CD4-positive, alpha-beta T cell (primary cell): ENCODE results near the gene CRIM1. TPM values are rescaled to one million over a fixed set of nuclear protein-coding genes. Genes with fewer than 3 reads are reported as not detected.

Experiments used
- ATAC-seq: fragments of 200-7000 bp; cut with Tn5 transposase; one replicate; pipeline ENCODE4 v1.10.0; 2022; ENCODE audit warnings: mild to moderate bottlenecking; ENCODE audit not compliant: poor library complexity
- CTCF ChIA-PET: fragments of 350-600 bp; sonication (Branson Sonifier 250); formaldehyde crosslinking; loops from one replicate; lab custom pipeline; 2021; ENCODE audit warnings: antibody characterized with exemption, inconsistent platforms; lab: Charles Lee
- POLR2A ChIA-PET: fragments of 350-600 bp; sonication (Branson Sonifier 250); formaldehyde crosslinking; loops from one replicate; lab custom pipeline; 2021; ENCODE audit warnings: antibody characterized with exemption, inconsistent platforms; lab: Charles Lee
- DNase-seq, 14 experiments: peaks; one replicate each; pipeline ENCODE4 v3.0.0-alpha.2; 2013 to 2020; ENCODE audit warnings: mixed read lengths in 2 of 14
- H3K27ac ChIP-seq, 2 donors: one replicate each; pipeline versions ENCODE4 v1.5.1 to v1.7.0; 2013; ENCODE audit warnings: low read length in 2 of 2, low read depth in 1 of 2, mild to moderate bottlenecking in 1 of 2
- H3K27me3 ChIP-seq, 2 experiments: 1 replicate in 1 of 2; 2 replicates in 1 of 2; pipeline versions ENCODE4 v1.6.1 to v1.7.0; 2013; ENCODE audit warnings: low read length in 2 of 2, control low read depth in 1 of 2, mild to moderate bottlenecking in 1 of 2, moderate library complexity in 1 of 2; ENCODE audit not compliant: insufficient read depth in 2 of 2, control insufficient read depth in 1 of 2
- H3K36me3 ChIP-seq: one replicate; pipeline ENCODE4 v1.6.1; 2013; ENCODE audit warnings: low read length, control low read depth; ENCODE audit not compliant: insufficient read depth
- H3K4me1 ChIP-seq: one replicate; pipeline ENCODE4 v1.6.1; 2013; ENCODE audit warnings: low read length, control low read depth; ENCODE audit not compliant: insufficient read depth
- H3K4me3 ChIP-seq: one replicate; pipeline ENCODE4 v1.5.1; 2013; ENCODE audit warnings: mild to moderate bottlenecking, low read length, moderate library complexity
- H3K9me3 ChIP-seq, 2 experiments: 1 replicate in 1 of 2; 2 replicates in 1 of 2; pipeline versions ENCODE4 v1.6.1 to v1.7.0; 2013; ENCODE audit warnings: low read length in 2 of 2, mild to moderate bottlenecking in 2 of 2, control low read depth in 1 of 2, moderate library complexity in 1 of 2; ENCODE audit not compliant: control insufficient read depth in 1 of 2, insufficient read depth in 1 of 2
- H3K27ac Mint-ChIP-seq: one replicate; pipeline ENCODE4 v1.8.0; 2020; ENCODE audit warnings: mixed read lengths
- H3K27me3 Mint-ChIP-seq: one replicate; pipeline ENCODE4 v1.8.0; 2021; ENCODE audit warnings: mixed read lengths
- H3K36me3 Mint-ChIP-seq: one replicate; pipeline ENCODE4 v1.8.0; 2021; ENCODE audit warnings: low read depth, mixed read lengths
- H3K4me1 Mint-ChIP-seq: one replicate; pipeline ENCODE4 v1.8.0; 2021; ENCODE audit warnings: low read depth, mixed read lengths
- H3K4me3 Mint-ChIP-seq: one replicate; pipeline ENCODE4 v1.8.0; 2020; ENCODE audit warnings: mild to moderate bottlenecking, mixed read lengths
- H3K9me3 Mint-ChIP-seq: one replicate; pipeline ENCODE4 v1.8.0; 2020; ENCODE audit warnings: mixed read lengths
- intact Hi-C, 2 experiments: fragments of 100-400 bp; cut with DNase I in 1 of 2; cut with micrococcal nuclease in 1 of 2; formaldehyde crosslinking; loops; one replicate each; pipeline versions ENCODE4 v1.15.1 to v1.9.0; 2023 to 2025; cut with DNase I, micrococcal nuclease
- total RNA-seq, 174 experiments: library from RNA in 2 of 174; stranded (reverse) in 2 of 174; gene quantifications; one replicate each; pipeline ENCODE4 v1.2.3 and lab custom pipeline; 2021 to 2026
- TF ChIP-seq, protein P1 (sequence below): fragments of 200-600 bp; IDR thresholded peaks from one replicate; pipeline ENCODE4 v1.8.0; 2022; ENCODE audit warnings: antibody characterized with exemption, mild to moderate bottlenecking

Gene CRIM1
- total RNA-seq, 2 experiments from 2014 or later = 1.1 to 1.7 TPM

- H3K36me3 Mint-ChIP-seq = no peaks in the 10 kb centered on the region
- H3K27ac Mint-ChIP-seq = no peak overlapping the region
- ATAC-seq = peak; percentile 42
- H3K4me3 Mint-ChIP-seq = peak overlapping the region; percentile 95
- Histone ChIP-seq H3K27me3 (peaks cover 19 to 43% of the 10 kb centered on the region in 2 experiments), H3K9me3 (no peaks in the 10 kb centered on the region), H3K27ac (no peak overlapping the region), H3K36me3 (no peaks in the 10 kb centered on the region), H3K4me3 (peak overlapping the region; percentile 58), H3K4me1 (peaks cover 25% of the 10 kb centered on the region)
- TF ChIP-seq, protein P1, sequence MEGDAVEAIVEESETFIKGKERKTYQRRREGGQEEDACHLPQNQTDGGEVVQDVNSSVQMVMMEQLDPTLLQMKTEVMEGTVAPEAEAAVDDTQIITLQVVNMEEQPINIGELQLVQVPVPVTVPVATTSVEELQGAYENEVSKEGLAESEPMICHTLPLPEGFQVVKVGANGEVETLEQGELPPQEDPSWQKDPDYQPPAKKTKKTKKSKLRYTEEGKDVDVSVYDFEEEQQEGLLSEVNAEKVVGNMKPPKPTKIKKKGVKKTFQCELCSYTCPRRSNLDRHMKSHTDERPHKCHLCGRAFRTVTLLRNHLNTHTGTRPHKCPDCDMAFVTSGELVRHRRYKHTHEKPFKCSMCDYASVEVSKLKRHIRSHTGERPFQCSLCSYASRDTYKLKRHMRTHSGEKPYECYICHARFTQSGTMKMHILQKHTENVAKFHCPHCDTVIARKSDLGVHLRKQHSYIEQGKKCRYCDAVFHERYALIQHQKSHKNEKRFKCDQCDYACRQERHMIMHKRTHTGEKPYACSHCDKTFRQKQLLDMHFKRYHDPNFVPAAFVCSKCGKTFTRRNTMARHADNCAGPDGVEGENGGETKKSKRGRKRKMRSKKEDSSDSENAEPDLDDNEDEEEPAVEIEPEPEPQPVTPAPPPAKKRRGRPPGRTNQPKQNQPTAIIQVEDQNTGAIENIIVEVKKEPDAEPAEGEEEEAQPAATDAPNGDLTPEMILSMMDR = no peak
- H3K4me1 Mint-ChIP-seq = peaks cover 31% of the 10 kb centered on the region
- H3K9me3 Mint-ChIP-seq = no peaks in the 10 kb centered on the region
- peak in 5 of 14 experiments; percentile 12 to 44 (median 33) for DNase-seq
- POLR2A ChIA-PET = no interaction called here
- CTCF ChIA-PET = no interaction called here
- H3K27me3 Mint-ChIP-seq = peaks cover 59% of the 10 kb centered on the region
- intact Hi-C loops = loop anchor here (10.0 kb wide), 3 partner anchors 148 to 382 kb away; no protein-coding TSS in a partner anchor
These were observed 1.6 kb downstream of the CRIM1 start for GRCh38 chr2:36356990-36357846.

DNA sequence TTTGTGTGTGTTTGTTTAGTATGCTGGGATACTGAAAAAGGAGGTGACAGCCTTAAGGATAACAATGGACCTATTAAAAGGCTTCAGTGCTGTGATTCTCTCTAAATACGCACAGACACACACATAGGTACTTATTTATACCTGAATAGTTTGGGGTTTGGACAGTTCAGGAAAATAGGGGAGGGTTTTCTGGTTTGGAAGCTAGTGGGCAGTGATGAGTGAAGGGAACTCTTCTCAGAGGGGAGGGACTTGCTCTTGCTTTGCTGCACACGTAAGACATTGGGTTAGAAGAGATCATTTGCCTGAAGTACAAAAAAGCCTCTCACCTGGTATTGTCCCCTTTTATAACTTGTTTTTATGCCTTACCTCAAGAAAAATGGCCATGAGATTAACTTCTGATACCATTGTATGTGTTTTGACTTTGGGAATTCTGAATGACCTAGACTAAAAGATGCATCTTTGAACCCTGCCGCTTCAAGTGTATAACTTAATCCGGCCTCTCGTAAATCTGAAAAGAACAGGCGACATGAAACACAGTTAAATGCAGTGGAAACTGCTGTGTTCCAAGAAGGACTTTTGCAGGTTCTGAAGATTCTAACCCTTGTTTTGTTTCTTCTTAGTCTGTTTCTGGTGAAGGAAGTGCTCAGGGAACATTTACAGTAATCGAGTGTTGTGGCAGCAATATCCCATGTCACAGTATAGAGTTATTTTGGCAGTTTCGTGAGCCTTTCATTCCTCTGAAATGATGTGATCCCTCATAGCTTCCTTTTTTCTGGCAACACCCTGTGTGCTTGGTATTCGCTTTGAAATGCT, 2.5 kb downstream of the CRIM1 start:
- no peaks in the 10 kb centered on the region for H3K36me3 Mint-ChIP-seq
- Histone ChIP-seq H3K9me3 (no peaks in the 10 kb centered on the region), H3K27ac (no peak overlapping the region), H3K4me3 (peak overlapping the region; percentile 58), H3K36me3 (no peaks in the 10 kb centered on the region), H3K4me1 (peaks cover 25% of the 10 kb centered on the region), H3K27me3 (peaks cover 19 to 43% of the 10 kb centered on the region in 2 experiments)
- CTCF ChIA-PET = no interaction called here
- peak overlapping the region; percentile 95 for H3K4me3 Mint-ChIP-seq
- peaks cover 31% of the 10 kb centered on the region for H3K4me1 Mint-ChIP-seq
- peaks cover 62% of the 10 kb centered on the region for H3K27me3 Mint-ChIP-seq
- H3K27ac Mint-ChIP-seq = no peak overlapping the region
- DNase-seq (no peak), ATAC-seq (no peak)
- POLR2A ChIA-PET = no interaction called here
- no peaks in the 10 kb centered on the region for H3K9me3 Mint-ChIP-seq
- TF ChIP-seq, protein P1 = no peak
- intact Hi-C loops = loop anchor here (10.0 kb wide), 3 partner anchors 147 to 383 kb away; no protein-coding TSS in a partner anchor

- Mint-ChIP-seq H3K36me3 (no peaks in the 10 kb centered on the region), H3K4me3 (peak overlapping the region; percentile 62), H3K9me3 (no peaks in the 10 kb centered on the region), H3K27me3 (peaks cover 62% of the 10 kb centered on the region), H3K4me1 (peaks cover 31% of the 10 kb centered on the region), H3K27ac (no peak overlapping the region)
- intact Hi-C loops = loop anchor here (10.0 kb wide), 3 partner anchors 146 to 384 kb away; no protein-coding TSS in a partner anchor
- DNase-seq = peak in 3 of 14 experiments; percentile 19 to 33 (median 24)
- TF ChIP-seq, protein P1 = peak; percentile 43
- peaks cover 19 to 43% of the 10 kb centered on the region in 2 experiments for H3K27me3 ChIP-seq
- H3K4me3 ChIP-seq = no peak overlapping the region
- H3K4me1 ChIP-seq = peaks cover 25% of the 10 kb centered on the region
- H3K36me3 ChIP-seq = no peaks in the 10 kb centered on the region
- ChIA-PET CTCF (no interaction called here), POLR2A (no interaction called here)
- H3K9me3 ChIP-seq = no peaks in the 10 kb centered on the region
- ATAC-seq = no peak
- no peak overlapping the region for H3K27ac ChIP-seq
These were observed 3.5 kb downstream of the CRIM1 start for GRCh38 chr2:36359067-36359466.
